DOHH2 (cell line): ENCODE measurements around the gene MAB21L3.

Source experiments
- H3F3A ChIP-seq: fragments of 200-600 bp; sonication (generic), shearing (Covaris generic); 2 replicates; pipeline ENCODE4 v1.6.0; 2016; ENCODE audit warnings: antibody characterized with exemption, mild to moderate bottlenecking; ENCODE audit not compliant: control insufficient read depth, insufficient read depth
- H3K27ac ChIP-seq: fragments of 200-600 bp; sonication (generic); 2 replicates; pipeline ENCODE4 v1.5.1; 2014; ENCODE audit warnings: low read depth, mild to moderate bottlenecking, low read length, moderate library complexity
- H3K27me3 ChIP-seq: fragments of 200-600 bp; sonication (generic); 2 replicates; pipeline ENCODE4 v1.6.1; 2014; ENCODE audit warnings: mild to moderate bottlenecking, low read length, mixed read lengths; ENCODE audit not compliant: control insufficient read depth
- H3K36me3 ChIP-seq: fragments of 200-600 bp; sonication (generic); 2 replicates; pipeline ENCODE4 v1.6.1; 2014; ENCODE audit warnings: mild to moderate bottlenecking, low read length, moderate library complexity, mixed read lengths; ENCODE audit not compliant: control insufficient read depth
- H3K4me1 ChIP-seq: fragments of 200-600 bp; sonication (generic); 2 replicates; pipeline ENCODE4 v1.6.1; 2014; ENCODE audit warnings: mild to moderate bottlenecking, low read length, mixed read lengths; ENCODE audit not compliant: control insufficient read depth
- H3K4me2 ChIP-seq: fragments of 200-600 bp; sonication (generic); 2 replicates; pipeline ENCODE4 v1.6.0; 2014; ENCODE audit warnings: mild to moderate bottlenecking, low read length, moderate library complexity
- H3K4me3 ChIP-seq: fragments of 200-600 bp; sonication (generic); 2 replicates; pipeline ENCODE4 v1.5.1; 2014; ENCODE audit warnings: mild to moderate bottlenecking, low read length, mixed read lengths
- H3K79me2 ChIP-seq: fragments of 200-600 bp; sonication (generic); 2 replicates; pipeline ENCODE4 v1.6.1; 2014; ENCODE audit warnings: mild to moderate bottlenecking, low read length, mixed read lengths; ENCODE audit not compliant: control insufficient read depth
- H3K9me2 ChIP-seq: fragments of 200-600 bp; sonication (generic); replicated peaks from 2 replicates; pipeline ENCODE4 v1.6.1; 2014; ENCODE audit warnings: mild to moderate bottlenecking, low read length, mixed read lengths; ENCODE audit not compliant: control insufficient read depth
- H3K9me3 ChIP-seq: fragments of 200-600 bp; sonication (generic); 2 replicates; pipeline ENCODE4 v1.6.1; 2014; ENCODE audit warnings: antibody characterized with exemption, low read length, mixed read lengths; ENCODE audit not compliant: control insufficient read depth, insufficient read depth
- H4K20me1 ChIP-seq: fragments of 200-600 bp; sonication (generic); 2 replicates; pipeline ENCODE4 v1.6.0; 2014; ENCODE audit warnings: low read depth, mild to moderate bottlenecking, antibody characterized with exemption, low read length, moderate library complexity; ENCODE audit not compliant: control insufficient read depth, insufficient read depth
- EZH2phosphoT487 ChIP-seq: fragments of 200-600 bp; sonication (generic); IDR thresholded peaks from 2 replicates; pipeline ENCODE4 v1.6.1; 2017; ENCODE audit warnings: borderline replicate concordance, mild to moderate bottlenecking, antibody characterized with exemption, low read length, moderate library complexity, mixed read lengths
- TF ChIP-seq, protein P1 (sequence below): fragments of 200-600 bp; sonication (generic); IDR thresholded peaks from one replicate; pipeline ENCODE4 v1.5.1; 2014; ENCODE audit warnings: antibody characterized with exemption, mild to moderate bottlenecking, low read depth, low read length; ENCODE audit not compliant: poor library complexity, severe bottlenecking

The MAB21L3 gene

DNA sequence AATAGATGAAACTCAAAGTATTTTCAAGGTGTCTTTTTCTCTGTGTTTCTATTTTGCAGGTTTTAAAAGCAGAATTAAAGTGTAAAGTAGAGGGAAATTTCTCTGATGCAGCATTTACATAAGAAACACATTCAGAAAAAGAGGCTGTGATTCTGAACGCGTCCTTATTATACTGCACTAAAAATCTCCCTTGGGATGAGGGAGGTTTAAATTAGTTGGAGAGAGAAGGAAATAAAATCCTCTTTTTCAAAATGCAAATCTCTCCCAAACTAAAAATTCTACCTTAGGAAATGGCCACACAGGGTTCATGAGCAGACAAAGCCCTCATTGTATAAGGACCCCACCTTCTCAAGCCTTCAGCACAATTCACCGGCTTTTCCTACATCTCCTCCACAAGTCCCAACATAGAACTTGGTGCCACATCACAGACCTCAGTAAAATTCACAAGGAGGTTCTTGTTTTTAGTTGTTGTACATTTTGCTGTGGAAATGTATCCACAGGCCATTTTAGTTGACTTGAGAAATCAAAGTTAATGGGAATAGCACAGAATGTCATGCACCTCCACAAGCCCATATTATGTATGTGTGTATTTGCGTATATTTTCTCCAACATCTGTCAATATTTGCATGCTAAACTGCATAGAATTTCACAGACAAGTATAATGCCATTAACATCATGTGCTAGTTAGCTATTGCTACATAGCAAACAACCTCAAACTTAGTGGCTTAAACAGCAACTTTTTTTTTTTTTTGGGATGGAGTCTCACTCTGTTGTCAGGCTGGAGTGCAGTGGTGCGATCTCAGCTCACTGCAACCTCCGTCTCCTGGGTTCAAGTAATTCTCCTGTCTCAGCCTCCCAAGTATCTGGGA, 59.8 kb downstream of the MAB21L3 start:
- Histone ChIP-seq H3F3A (no peaks in the 10 kb centered on the region), H3K27ac (no peak overlapping the region), H3K9me2 (no peaks in the 10 kb centered on the region), H3K79me2 (no peaks in the 10 kb centered on the region), H3K36me3 (no peaks in the 10 kb centered on the region), H4K20me1 (no peaks in the 10 kb centered on the region), H3K4me3 (no peak overlapping the region), H3K27me3 (no peaks in the 10 kb centered on the region), H3K4me2 (no peak overlapping the region), H3K4me1 (peaks cover 10% of the 10 kb centered on the region), H3K9me3 (no peaks in the 10 kb centered on the region)
- TF ChIP-seq EZH2phosphoT487, result no peak
- TF ChIP-seq, protein P1, sequence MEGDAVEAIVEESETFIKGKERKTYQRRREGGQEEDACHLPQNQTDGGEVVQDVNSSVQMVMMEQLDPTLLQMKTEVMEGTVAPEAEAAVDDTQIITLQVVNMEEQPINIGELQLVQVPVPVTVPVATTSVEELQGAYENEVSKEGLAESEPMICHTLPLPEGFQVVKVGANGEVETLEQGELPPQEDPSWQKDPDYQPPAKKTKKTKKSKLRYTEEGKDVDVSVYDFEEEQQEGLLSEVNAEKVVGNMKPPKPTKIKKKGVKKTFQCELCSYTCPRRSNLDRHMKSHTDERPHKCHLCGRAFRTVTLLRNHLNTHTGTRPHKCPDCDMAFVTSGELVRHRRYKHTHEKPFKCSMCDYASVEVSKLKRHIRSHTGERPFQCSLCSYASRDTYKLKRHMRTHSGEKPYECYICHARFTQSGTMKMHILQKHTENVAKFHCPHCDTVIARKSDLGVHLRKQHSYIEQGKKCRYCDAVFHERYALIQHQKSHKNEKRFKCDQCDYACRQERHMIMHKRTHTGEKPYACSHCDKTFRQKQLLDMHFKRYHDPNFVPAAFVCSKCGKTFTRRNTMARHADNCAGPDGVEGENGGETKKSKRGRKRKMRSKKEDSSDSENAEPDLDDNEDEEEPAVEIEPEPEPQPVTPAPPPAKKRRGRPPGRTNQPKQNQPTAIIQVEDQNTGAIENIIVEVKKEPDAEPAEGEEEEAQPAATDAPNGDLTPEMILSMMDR, result no peak

DNA sequence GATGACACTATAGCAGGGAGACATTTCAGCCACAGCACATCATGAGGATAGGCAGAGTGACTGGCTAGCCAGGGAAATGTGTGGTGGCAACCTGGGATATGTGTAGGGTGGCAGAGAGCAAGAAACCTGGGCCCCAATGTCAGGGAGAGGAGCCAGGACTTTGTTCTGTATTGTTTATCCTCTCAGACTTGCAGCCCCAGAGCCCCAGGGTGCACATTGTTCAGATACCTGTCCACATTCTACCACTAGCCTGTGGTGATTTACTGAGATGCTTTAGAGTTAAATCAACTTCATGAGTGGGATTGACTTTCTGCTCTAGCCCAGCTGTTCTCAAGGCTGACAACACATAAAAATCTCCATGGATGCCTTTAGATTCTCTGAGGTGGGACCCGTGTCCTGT, 61.5 kb downstream of the MAB21L3 start:
- H4K20me1 ChIP-seq, result no peaks in the 10 kb centered on the region
- no peak overlapping the region for H3K4me3 ChIP-seq
- H3K36me3 ChIP-seq, result no peaks in the 10 kb centered on the region
- no peaks in the 10 kb centered on the region for H3F3A ChIP-seq
- peaks cover 10% of the 10 kb centered on the region for H3K4me1 ChIP-seq
- no peaks in the 10 kb centered on the region for H3K79me2 ChIP-seq
- H3K9me2 ChIP-seq, result no peaks in the 10 kb centered on the region
- no peak overlapping the region for H3K27ac ChIP-seq
- H3K9me3 ChIP-seq, result no peaks in the 10 kb centered on the region
- TF ChIP-seq EZH2phosphoT487, result no peak
- TF ChIP-seq, protein P1, result no peak
- H3K27me3 ChIP-seq, result no peaks in the 10 kb centered on the region
- no peak overlapping the region for H3K4me2 ChIP-seq

DNA sequence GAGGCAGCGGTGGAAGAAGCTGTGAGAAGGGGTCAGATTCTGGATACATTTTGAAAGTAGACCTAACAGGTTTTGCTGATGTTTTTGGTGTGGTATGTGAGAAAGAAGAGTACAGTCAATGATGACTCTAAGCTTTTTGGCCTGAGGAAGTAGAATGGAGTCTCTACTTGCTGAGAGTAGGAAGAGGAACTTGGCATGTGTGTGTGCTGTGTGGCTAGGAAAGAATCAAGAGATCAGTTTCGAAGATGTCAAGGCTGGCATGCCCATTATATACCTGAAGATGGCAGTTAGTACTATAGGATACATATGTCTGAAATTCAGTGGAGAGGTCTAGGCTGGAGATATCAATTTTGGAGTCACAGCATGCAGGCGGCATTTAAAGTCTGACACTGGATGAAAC, 64.4 kb downstream of the MAB21L3 start:
- Histone ChIP-seq H3F3A (no peaks in the 10 kb centered on the region), H3K79me2 (no peaks in the 10 kb centered on the region), H3K4me2 (no peak overlapping the region), H3K9me3 (no peaks in the 10 kb centered on the region), H4K20me1 (no peaks in the 10 kb centered on the region), H3K9me2 (no peaks in the 10 kb centered on the region), H3K4me1 (no peaks in the 10 kb centered on the region), H3K27me3 (no peaks in the 10 kb centered on the region), H3K27ac (no peak overlapping the region), H3K4me3 (no peak overlapping the region), H3K36me3 (no peaks in the 10 kb centered on the region)
- TF ChIP-seq, protein P1, result no peak
- no peak for TF ChIP-seq EZH2phosphoT487
